ENCODE measurements around the gene TFB1M. TPM values are rescaled to one million over a fixed set of nuclear protein-coding genes. Genes with fewer than 3 reads are reported as not detected.

Gene TFB1M
- total RNA-seq, 4 donors from 2014 or later = 6.7 to 20.3 (median 14.9) TPM

DNA sequence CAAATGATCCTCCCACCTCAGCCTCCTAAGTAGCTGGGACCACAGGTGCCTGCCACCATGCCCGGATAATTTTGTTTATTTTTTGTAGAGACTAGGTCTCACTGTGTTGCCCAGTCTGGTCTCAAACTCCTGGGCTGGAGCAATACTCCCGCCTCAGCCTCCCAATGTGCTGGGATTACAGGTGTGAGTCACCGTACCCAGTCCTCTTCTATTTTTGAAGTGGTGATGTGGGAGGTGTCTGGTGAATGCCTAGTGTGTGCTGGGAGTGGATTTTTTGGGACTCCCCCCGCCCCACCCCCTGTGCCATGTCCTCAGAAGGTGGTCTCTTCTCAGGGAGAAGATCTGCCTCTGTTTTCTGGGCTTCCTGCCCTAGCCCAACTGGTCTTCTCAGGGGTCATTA is 98.4 kb downstream of the TFB1M start:
- TF ChIP-seq POLR2AphosphoS5 (IDR thresholded peaks at IDR 0.05) (no peak), EP300 (IDR thresholded peaks at IDR 0.05) (no peak), POLR2A (IDR thresholded peaks at IDR 0.05) (no peak)
- TF ChIP-seq, protein P1, sequence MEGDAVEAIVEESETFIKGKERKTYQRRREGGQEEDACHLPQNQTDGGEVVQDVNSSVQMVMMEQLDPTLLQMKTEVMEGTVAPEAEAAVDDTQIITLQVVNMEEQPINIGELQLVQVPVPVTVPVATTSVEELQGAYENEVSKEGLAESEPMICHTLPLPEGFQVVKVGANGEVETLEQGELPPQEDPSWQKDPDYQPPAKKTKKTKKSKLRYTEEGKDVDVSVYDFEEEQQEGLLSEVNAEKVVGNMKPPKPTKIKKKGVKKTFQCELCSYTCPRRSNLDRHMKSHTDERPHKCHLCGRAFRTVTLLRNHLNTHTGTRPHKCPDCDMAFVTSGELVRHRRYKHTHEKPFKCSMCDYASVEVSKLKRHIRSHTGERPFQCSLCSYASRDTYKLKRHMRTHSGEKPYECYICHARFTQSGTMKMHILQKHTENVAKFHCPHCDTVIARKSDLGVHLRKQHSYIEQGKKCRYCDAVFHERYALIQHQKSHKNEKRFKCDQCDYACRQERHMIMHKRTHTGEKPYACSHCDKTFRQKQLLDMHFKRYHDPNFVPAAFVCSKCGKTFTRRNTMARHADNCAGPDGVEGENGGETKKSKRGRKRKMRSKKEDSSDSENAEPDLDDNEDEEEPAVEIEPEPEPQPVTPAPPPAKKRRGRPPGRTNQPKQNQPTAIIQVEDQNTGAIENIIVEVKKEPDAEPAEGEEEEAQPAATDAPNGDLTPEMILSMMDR (IDR thresholded peaks at IDR 0.05) = no peak
- Histone ChIP-seq H3K36me3 (no peaks in the 10 kb centered on the region), H3K9me3 (no peaks in the 10 kb centered on the region), H3K27me3 (no peaks in the 10 kb centered on the region), H3K4me1 (peaks cover 13% of the 10 kb centered on the region), H3K4me3 (no peak overlapping the region), H3K27ac (no peak overlapping the region)
- WGBS = 88% methylated on average over 4 of the region's 4 CpGs
- DNase-seq (ENCODE audit: low spot score in 2 of 2) = no peak

DNA sequence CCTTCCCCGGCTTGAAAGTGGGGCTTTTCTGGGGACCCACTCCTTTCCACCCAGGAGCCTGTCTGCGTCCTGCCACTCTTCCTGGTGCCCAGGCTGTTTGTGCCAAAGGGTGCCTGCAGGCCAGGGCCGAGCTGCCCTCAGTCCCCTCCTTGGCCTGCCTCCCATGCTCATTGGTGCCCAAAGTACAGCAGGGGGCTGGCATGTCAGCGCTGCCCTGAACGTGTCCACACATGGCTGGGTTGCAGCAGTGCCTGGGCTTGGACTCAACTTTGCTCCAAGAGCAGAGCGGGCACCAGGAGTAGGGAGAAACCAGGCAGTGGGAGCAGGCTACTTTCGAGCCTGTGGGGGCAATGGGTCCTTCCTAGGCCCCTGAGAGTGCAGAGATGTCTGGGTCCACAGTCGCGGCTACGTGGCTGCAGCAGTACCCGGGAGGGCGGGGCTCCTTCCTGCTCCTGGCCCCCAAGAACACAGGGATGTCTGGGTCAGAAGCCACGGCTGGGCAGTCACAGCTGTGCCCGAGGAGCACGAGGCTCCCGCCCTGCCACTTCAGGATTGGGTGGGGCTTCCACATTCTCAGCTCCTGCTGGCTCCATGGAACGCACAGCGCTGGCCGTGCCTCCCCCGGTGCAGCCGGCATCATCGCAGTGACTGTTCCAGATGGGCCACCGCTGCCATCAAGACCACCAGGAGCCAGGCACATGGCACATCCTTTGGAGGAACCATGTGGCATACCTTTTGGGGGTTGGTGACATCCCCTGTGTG is 100.5 kb downstream of the TFB1M start:
- H3K4me3 ChIP-seq = no peak overlapping the region
- H3K27me3 ChIP-seq = no peaks in the 10 kb centered on the region
- H3K9me3 ChIP-seq = no peaks in the 10 kb centered on the region
- no peak for DNase-seq (ENCODE audit: low spot score in 2 of 2)
- TF ChIP-seq POLR2A (IDR thresholded peaks at IDR 0.05) = no peak
- no peak for TF ChIP-seq POLR2AphosphoS5 (IDR thresholded peaks at IDR 0.05)
- TF ChIP-seq, protein P1 (IDR thresholded peaks at IDR 0.05) = no peak
- no peak for TF ChIP-seq EP300 (IDR thresholded peaks at IDR 0.05)
- H3K4me1 ChIP-seq = peaks cover 7% of the 10 kb centered on the region
- H3K36me3 ChIP-seq = no peaks in the 10 kb centered on the region
- H3K27ac ChIP-seq = no peak overlapping the region
- WGBS = 70% methylated on average over 7 of the region's 23 CpGs

DNA sequence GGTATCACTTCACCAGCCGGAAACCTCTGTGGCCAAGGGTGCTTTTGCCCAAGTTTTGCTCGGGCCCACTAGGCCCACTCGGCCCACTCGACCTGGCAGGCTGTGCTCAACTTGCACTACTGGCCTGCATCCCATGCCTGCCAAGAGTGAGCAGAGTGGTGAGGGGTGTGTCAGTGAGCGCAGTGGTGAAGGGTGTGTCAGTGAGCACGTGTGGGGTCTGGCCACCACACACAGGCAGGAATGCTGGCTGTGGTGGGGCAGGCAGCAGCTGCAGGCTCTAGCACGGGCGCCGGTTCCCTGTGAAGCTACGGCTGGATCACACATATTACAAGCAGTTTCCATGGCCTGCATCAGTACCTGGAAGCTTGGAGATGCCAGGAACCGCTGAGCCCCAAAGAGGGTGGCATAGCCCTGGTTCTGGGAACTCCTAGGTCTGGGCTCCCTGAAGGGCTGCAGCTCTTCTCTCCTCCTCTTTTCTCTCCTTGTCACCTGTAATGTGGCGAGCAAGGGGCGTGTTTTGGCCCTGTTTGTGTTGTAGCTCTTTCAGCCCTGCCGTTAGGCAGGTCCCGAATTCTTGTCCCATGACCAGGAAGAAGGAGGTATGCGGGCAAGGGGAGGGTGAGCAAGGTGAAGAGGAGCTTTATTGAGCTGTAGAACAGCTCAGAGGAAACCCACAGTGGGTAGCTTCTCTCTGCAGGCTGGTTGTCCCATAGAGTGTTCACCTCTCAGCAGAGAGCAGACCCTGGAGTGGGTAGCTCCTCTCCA is 101.5 kb downstream of the TFB1M start:
- Histone ChIP-seq H3K27me3 (no peaks in the 10 kb centered on the region), H3K36me3 (no peaks in the 10 kb centered on the region), H3K4me1 (peaks cover 7% of the 10 kb centered on the region), H3K9me3 (no peaks in the 10 kb centered on the region), H3K4me3 (no peak overlapping the region), H3K27ac (no peak overlapping the region)
- DNase-seq (ENCODE audit: low spot score in 2 of 2) = no peak
- 66% methylated on average over 16 of the region's 16 CpGs for WGBS
- TF ChIP-seq EP300 (IDR thresholded peaks at IDR 0.05) = no peak
- TF ChIP-seq, protein P1 (IDR thresholded peaks at IDR 0.05) = no peak

DNA sequence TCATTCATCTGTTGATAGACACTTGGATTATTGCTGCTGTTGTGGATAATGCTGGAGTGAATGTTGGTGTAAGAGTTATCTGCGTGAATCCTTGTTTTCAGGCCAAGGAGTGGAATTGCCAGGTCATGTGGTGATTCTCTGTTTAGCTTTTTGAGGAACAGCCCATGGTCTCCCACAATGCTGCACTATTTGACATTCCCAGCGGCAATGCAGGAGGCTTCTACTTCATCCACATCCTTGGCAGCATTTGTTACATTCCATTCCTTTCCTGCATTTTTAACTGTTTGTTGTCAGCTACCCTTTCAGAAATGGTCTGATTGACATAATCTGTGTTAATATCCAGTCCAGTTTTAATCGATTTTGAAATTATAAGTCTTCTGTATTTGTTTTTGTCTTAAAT is 102.2 kb downstream of the TFB1M start:
- no peaks in the 10 kb centered on the region for H3K36me3 ChIP-seq
- no peaks in the 10 kb centered on the region for H3K9me3 ChIP-seq
- no peak overlapping the region for H3K4me3 ChIP-seq
- H3K4me1 ChIP-seq = peaks cover 7% of the 10 kb centered on the region
- DNase-seq (ENCODE audit: low spot score in 2 of 2) = no peak
- TF ChIP-seq, protein P1 (IDR thresholded peaks at IDR 0.05) = no peak
- TF ChIP-seq POLR2A (IDR thresholded peaks at IDR 0.05) = no peak
- no peak for TF ChIP-seq POLR2AphosphoS5 (IDR thresholded peaks at IDR 0.05)
- no peak for TF ChIP-seq EP300 (IDR thresholded peaks at IDR 0.05)
- 63% methylated on average over 3 of the region's 3 CpGs for WGBS
- H3K27ac ChIP-seq = no peak overlapping the region
- no peaks in the 10 kb centered on the region for H3K27me3 ChIP-seq

DNA sequence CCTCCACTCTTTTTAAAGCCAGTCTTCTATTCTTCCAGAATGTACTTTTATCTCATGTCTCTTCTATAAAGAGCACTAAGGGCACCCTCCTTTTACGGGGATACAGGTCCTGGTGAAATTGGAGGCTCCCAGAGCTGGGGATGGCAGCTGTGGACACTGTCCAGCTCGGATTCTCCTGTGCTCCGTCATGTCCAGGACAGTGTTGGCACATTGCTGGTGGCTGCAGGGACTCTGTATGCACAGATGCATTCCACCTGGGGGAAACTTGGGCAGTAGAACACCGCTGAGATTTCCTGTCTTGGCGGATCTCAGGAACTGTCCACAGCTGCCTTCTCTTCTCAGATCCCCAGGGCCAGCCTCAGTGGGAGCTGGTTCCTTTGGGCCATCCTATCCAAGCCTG is 107.1 kb downstream of the TFB1M start:
- H3K4me1 ChIP-seq = no peaks in the 10 kb centered on the region

More for the DNA sequence above, 107.1 kb downstream of the TFB1M start:
- H3K36me3 ChIP-seq = no peaks in the 10 kb centered on the region
- H3K4me3 ChIP-seq = no peak overlapping the region
- no peaks in the 10 kb centered on the region for H3K27me3 ChIP-seq
- no peaks in the 10 kb centered on the region for H3K9me3 ChIP-seq
- 97% methylated on average over 3 of the region's 5 CpGs for WGBS
- no peak for DNase-seq (ENCODE audit: low spot score in 2 of 2)
- H3K27ac ChIP-seq = no peak overlapping the region
- no peak for TF ChIP-seq POLR2A (IDR thresholded peaks at IDR 0.05)
- TF ChIP-seq, protein P1 (IDR thresholded peaks at IDR 0.05) = no peak
- TF ChIP-seq POLR2AphosphoS5 (IDR thresholded peaks at IDR 0.05) = no peak
- no peak for TF ChIP-seq EP300 (IDR thresholded peaks at IDR 0.05)

All from suprapubic skin (tissue), 4 donors.